Measurements from ENCODE around the gene TOPAZ1.
"Not testable (repeated sequence)": the region's sequence is repeated elsewhere in the genome, so short reads cannot be mapped to it uniquely, and the experiment has no call there.

TOPAZ1 gene

DNA sequence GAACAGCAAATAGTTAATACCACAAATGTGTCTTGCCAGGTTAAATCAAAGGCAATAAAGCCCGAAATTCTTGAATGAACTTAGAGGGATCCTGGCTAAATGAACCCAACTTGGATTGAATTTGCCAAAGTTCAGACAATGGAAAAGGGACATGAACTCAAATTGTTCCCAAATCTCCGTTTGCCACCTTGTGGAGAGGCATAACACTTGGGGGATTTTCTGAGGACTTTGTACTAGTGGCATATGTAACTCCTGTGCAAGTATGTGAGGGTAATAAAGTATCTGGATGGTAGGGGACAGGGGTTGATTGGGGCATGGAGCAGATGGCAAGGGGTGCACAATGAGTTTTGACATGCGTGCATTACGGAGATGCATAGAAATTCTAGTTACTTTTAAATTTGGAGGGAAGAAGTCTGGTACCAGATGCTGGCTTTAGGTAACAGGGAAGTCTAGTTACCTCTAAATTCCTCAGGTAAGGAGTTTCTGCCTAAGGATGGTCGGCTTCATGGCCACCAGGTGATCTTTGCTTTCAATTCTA lies 95.6 kb downstream of the TOPAZ1 start:
- FAIRE-seq = no peak

GRCh38 chr3:44338010-44338827 lies 96.5 kb downstream of the TOPAZ1 start, which contains the start of gene TCAIM:
TSS of gene TCAIM (plus strand) at chr3:44338766. CDS start at chr3:44354783, 16,017 bp downstream.
- FAIRE-seq = no peak

- no peak for FAIRE-seq
Observed at GRCh38 chr3:44338828-44339127, 97.1 kb downstream of the TOPAZ1 start.

- FAIRE-seq = peak; percentile 9
Observed at GRCh38 chr3:44339181-44340057, 97.7 kb downstream of the TOPAZ1 start.

GRCh38 chr3:44340058-44340395 lies 98.3 kb downstream of the TOPAZ1 start:
- no peak for FAIRE-seq

- no peak for FAIRE-seq
Observed at GRCh38 chr3:44342176-44342790, 100.6 kb downstream of the TOPAZ1 start.

- FAIRE-seq = no peak
Observed at GRCh38 chr3:44343421-44343820, 101.7 kb downstream of the TOPAZ1 start.

DNA sequence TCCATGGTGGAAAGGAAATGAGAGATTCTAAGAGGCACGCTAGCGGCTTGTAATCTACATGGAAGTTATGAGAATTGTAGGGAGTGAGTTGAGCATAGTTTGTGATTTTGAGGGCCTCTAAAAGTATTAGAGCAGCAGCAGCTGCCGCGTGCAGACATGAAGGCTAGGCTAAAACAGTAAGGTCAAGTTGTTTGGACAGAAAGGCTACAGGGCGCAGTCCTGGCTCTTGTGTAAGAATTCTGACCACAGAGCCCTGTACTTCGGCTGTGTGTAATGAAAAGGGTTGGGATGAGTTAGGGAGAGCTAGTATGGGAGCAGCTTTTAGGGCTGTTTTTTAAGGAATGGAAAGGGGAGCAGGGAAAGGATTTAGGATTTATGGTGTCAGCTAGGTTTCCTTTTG lies 104.9 kb downstream of the TOPAZ1 start:
- FAIRE-seq = not testable (repeated sequence)

DNA sequence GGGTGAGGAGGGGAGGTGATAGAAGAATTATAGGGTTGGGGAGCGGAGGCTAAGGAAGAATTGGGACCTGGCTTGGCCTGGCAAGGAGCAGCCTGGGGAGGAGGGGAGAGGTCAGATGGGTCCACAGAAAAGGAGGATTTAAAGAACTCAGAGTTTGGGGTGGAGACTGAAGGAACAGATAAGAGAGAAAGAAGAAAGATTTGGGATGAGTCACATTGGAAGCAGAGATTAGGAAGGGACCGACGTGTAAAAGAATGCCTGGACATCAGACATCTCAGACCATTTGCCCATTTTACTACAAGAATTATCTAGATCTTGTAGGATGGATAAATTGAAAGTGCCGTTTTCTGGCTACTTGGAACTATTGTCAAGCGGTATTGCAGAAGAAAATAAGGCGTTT lies 107.3 kb downstream of the TOPAZ1 start:
- no peak for FAIRE-seq

DNA sequence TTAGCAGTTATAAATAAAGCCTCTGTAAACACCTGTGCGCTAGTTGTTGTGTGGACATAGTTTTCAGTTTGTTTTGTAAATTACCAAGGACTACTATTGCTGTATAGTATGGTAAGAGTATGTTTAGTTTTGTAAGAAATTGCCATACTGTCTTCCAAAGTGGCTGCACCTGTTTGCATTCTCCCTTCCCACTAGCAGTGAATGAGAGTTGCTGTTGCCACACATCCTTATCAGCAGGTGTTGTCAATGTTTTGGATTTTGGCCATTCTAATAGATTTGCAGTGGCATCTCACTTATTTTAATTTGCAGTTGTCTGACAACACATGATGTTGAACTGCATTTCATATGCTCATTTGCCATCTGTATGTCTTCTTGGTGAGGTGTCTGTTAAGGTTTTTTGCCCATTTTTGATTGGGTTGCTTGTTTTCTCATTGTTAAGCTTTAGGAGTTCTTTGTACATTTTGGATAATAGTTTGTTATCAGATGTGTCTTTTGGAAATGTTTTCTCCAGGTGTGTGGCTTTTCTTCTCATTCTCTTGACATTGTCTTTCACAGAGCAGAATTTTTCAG lies 111.8 kb downstream of the TOPAZ1 start:
- no peak for FAIRE-seq

GRCh38 chr3:44355362-44356033 lies 113.8 kb downstream of the TOPAZ1 start:
- FAIRE-seq = peak; percentile 100

DNA sequence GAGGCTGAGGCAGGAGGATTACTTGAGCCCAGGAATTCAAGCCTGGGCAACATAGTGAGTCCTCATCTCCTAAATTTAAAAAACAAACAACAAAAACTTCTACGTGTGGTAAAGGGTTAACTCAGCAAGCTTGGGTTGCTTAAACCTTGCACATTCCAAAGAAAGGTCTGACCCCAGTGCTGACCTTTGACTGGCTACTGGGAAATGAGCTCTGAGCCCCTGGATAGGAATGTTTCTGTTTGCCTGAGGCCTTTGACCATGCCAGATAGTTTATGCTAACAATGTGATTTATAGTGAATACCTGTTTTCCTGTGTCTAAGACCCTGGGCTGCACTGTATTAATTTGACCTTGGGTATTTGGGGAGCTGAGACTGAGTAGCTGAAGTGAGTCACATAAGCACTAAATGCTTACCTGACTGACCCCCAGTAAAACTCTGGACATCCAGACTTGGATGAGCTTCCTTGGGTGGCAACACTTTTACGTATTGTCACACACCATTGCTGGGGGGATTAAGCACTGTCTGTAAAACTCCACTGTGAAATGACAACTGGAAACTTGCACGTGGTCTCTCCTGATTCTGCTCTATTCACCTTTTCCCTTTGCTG lies 117.6 kb downstream of the TOPAZ1 start:
- FAIRE-seq = no peak

DNA sequence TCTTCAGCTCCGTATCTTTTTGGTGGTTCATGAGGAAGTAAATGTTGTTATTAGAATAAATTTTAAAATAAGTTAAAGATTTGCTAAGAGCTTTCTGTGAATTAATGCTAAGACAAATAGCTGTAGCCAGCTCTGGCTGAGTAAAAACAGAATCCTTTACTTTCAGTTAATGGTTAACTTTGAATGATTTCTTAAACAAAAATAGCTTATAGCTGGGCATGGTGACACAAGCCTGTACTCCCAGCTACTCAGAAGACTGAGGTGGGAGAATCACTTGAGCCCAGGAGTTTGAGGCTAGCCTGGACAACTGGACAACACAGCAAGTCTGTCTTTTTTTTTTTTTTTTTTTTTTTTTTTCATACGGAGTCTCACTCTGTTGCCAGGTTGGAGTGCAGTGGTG lies 121.9 kb downstream of the TOPAZ1 start:
- FAIRE-seq = no peak

DNA sequence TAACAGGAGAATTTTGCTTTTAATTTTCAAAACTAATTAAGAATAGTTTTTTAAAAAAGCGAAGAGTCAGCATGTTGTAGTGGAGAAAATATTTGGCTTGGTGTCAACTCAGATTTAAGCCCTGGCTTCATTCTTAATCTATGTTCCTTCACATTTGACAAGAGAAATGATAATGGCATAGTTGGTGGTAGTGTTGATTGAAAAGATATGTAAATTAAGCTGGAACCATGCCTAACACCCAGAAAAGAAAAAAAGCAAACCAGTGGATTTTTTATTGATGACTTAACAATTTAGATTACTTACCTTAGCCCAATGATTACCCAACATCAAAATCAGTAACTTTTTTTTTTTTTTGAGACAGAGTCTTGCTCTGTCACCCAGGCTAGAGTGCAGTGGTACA lies 124.3 kb downstream of the TOPAZ1 start:
- FAIRE-seq = no peak

GRCh38 chr3:44375450-44375849 lies 133.8 kb downstream of the TOPAZ1 start:
- FAIRE-seq = no peak

All from islet of Langerhans (tissue), 1 donor.